RPMI8226 (cell line): ENCODE data around the gene TRABD.

ENCODE experiments used
- DNase-seq: peaks from one replicate; pipeline ENCODE4 v3.0.0-alpha.2; 2015

TRABD gene

DNA sequence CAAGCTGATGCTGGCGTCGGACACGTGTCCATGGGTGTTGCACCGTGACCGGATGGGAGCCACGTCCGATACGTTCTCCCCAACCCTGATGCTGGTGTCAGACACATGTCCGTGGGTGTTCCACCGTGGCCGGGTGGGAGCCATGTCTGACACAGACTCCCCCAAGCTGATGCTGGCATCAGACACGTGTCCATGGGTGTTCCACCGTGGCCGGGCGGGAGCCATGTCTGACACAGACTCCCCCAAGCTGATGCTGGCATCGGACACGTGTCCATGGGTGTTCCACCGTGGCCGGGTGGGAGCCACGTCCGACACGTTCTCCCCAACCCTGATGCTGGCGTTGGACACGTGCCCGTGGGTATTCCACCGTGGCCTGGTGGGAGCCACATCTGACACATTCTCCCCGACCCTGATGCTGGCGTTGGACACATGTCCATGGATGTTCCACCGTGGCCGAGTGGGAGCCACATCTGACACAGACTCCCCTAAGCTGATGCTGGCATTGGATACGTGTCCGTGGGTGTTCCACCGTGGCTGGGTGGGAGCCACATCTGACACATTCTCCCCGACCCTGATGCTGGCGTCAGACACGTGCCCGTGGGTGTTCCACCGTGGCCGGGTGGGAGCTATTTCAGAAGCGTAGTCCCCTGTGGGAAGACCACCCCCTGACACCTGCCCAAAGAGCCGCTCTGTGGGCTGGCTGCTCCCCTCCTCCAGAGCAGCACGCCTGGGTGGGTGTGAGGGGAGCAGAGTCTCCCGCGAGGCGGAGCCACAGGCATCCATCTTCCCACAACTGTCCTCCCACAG is 35.1 kb downstream of the TRABD start:
- DNase-seq = no peak

DNA sequence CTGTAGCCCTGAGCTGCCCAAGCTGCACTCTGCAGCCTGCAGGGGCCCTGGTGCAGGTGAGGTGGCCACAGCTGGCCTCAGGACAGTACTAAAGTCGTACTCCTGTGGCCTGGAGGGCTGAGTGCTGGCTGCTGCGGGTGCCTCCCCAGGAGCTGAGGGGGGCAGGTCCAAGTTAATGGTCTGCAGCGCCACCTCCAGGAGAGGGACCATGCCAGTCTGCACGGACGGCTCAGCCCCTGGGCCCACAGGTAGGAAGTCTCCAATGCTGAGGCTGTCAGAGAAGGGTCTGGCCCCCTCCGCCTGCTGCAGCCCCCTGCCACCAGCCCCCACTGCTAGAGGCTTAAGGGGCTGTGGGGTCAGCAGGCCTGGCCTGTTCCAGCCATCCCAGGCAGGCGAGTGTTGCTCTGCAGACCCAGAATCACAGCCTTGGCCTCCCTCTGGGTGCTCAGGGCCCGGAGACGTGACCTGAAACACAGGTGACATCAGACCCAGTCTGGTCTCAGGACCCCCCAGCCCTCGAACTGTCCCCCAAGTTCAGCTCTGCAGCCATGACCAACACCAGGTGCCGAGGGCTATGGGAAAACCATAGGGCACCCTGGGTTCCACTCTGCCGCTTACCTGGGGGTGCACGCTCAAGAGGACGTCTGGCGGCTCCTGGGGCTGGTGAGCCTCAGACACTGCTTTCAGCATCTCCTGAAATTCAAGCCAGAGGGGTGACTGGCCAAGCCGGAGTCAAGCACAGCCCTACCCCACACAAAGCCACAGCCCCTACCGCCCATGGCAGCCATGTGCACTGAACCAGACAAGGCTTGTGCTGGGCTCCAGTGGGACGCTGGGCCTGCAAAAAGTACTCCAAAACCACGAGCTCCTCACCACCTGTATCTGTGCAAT is 35.9 kb downstream of the TRABD start:
- DNase-seq = no peak

DNA sequence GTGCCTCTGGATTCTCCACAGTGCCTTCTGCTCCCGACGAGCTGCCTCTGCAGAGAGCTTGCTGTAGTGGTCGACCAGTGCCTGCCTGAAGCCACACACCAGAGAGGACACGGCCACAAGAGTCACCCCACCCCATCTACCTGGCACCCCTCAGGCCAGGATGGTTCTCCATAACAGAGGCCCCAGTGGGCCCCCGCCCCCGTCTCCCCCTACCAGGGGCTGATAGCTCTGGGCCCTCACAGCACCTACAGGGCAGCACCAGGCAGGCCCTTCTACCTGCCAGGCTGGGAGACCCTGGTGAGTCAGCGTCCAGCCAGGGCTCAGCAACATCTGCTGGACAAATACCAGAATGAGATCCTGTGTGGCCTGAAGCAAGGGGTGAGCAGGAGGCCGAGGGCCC is 36.8 kb downstream of the TRABD start:
- no peak for DNase-seq

DNA sequence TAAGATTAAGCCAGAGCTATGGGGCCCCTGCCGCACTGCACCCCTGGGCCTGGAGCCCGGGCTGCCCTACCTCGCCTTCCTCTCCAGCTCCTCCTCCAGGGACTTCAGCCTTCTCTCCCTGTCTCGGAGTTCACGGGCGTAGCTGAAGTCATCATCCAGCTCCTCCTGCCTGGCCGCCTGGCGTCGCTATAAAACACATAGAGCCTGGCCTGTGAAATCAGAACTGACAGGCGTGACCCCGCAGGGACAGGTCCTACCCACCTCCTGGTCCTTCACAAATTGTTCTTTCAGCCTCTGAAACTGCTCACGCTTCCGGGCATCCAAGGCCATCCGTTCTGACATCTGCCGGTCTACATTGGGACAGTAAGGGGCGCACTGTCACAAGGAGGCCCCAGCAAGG is 38.4 kb downstream of the TRABD start:
- no peak for DNase-seq

- no peak for DNase-seq
These were observed 39.7 kb downstream of the TRABD start for GRCh38 chr22:50225200-50225969.

GRCh38 chr22:50226063-50226874 is 40.6 kb downstream of the TRABD start:
- DNase-seq = no peak

DNA sequence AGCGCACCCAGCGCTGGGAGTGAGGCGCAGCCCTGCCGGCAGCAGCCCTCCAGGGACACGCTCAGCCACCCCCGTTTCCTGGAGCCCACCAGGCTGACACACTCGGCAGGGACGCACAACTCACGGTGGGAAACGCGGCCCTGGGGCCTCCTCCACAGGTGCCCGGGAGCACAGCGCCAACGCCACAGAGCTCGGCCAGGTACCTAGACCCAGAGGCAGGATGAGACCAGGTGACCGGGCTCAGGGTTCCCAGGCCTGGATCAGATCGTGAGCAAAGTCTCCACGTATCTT is 41.1 kb downstream of the TRABD start:
- no peak for DNase-seq

DNA sequence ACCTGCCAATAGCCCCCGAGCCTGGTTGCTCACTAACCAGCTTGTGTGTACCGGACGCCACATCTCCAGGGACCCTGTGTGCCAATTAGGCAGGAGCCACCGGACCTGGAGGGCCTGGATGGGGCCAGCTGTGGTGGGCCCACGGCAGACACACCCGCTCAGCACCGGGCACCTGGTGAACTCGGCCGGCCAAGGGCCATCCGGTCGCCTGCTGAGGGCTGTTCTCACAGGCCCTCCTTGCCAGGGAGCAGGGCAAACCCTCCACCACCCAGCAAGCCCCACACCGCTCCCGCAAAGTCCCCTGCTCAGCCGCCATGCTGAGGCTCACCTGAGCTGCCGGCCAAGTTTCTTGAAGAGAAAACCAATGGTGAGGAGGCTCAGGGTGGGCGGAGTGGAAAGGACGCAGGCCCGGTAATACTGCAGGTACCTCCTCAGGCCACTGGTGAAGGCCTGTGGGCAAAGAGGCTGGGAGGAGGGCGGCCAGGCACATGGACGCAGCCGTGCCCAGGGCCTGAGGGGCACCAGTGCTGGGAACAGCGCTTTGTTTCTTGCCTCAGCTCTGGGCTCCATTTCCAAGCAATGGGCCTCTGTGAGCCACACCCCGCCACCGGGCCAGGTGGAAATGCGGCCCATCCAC is 42.0 kb downstream of the TRABD start:
- no peak for DNase-seq

GRCh38 chr22:50228366-50228765 is 42.7 kb downstream of the TRABD start:
- DNase-seq = no peak

- DNase-seq = no peak
These were observed 43.7 kb downstream of the TRABD start for GRCh38 chr22:50229370-50229769.

DNA sequence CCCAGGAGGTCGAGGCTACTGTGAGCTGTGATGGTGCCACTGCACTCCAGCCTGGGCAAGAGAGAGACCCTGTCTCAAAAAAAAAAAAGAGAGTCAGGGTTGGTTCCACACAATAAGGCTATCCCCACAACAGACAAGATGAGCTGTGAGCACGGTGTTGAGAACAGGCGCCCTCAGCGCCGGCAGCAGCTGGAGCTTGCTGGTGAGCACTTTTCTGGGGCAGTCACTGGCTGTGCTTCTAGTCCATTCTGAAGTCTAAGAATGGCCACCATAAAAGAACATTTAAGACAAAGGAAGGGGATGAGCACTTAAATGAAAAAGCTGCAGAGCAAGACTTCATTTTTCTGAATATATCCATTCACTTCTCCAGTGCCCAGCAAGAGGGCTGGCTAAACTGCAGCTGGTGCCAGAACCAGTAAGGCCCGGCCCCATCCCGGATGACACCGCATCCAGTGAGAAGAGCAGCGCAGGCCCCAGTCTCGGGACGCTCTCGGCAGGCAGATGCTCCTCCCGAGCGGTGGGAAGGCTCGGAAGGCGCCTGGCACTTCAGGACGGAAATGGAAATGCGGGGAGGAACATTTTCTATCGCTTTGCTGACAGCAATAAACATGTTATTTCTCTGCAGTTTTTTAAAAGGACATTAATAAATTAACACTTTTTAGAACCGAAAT is 46.9 kb downstream of the TRABD start:
- DNase-seq = no peak

- no peak for DNase-seq
These were observed 47.5 kb downstream of the TRABD start for GRCh38 chr22:50233223-50233622.

- peak; percentile 48 for DNase-seq
These were observed 51.2 kb downstream of the TRABD start for GRCh38 chr22:50236731-50237409.

GRCh38 chr22:50238755-50239154 is 53.0 kb downstream of the TRABD start:
- no peak for DNase-seq

DNA sequence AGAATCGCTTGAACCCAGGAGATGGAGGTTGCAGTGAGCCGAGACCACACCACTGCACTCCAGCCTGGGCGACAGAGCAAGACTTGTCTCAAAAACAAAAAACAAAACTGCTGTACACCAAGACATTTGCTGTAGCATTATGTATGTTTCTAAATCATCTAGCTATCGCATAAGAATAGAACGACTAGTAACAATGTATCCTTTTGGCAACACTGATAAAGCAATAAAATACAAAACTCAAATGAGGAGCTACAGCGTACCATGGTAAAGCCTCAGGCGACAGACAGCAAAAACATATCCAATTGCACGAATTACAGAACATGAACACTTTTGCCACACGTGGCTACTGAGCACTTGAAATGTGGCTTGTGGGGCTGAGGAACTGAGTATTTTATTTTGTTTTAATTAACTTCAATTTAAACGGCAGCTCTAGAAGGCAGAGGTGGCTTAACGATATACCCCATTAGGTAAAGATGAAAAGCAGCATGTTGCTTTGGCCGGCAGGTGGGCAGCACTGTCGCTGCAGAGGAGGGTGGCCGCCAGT is 56.8 kb downstream of the TRABD start:
- DNase-seq = no peak

GRCh38 chr22:50243685-50244419 is 58.1 kb downstream of the TRABD start:
- DNase-seq = peak; percentile 17

DNA sequence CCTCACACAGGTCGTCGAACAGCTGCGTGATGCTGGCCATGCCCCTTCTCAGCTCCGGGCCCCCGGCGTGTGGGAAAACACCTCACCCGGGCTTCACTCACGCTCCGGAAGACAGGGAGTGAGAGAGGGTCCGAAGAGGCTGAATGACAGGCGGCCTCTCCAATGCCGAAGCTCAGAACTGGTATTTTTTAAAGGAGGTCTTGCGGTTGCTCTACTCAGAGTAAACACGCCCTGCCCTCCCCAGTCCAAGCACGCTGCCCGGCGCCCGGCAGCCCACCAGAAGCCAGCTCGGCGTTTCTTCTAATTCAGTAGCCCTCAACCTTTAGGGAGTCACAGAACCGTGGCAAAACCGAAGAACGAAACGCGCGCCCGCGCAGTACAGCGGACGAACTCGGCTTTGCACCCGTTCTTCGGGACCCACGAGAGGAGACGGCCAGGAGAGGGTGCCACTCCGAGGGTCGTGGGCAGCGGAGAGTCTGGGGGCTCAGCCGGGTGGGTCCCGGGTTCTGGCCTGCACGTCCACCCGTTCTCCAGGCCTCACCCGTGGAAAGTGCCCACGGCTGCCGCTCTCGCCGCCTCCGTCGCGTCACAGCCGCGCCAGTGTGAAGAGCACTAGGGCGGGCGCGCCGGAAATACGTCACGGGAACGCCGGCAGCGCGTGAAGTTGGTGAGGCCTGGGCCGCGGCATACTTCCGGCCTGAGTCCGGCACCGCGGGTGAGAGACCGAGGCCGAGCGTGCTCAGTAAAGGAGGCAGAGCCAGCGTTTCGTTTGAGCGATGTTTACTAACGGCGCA is 58.9 kb downstream of the TRABD start, which contains the start of gene TUBGCP6:
Gene TUBGCP6, minus strand, starts transcription at position 604 of the 794 bp plus-strand sequence. Its CDS starts 564 bp downstream, at position 40.
- peak; percentile 97 for DNase-seq

GRCh38 chr22:50245214-50246072 is 59.7 kb downstream of the TRABD start:
- DNase-seq = peak; percentile 42
